DMS 273 (cell line): Measurements from ENCODE around the gene HIGD2A.
A peak's percentile ranks its signal among the peaks of the same experiment; 100 is the strongest.

Experiments
- DNase-seq: peaks from one replicate; lab custom pipeline; 2025; ENCODE audit not compliant: unreplicated experiment; lab: John Stamatoyannopoulos, UW

Gene HIGD2A

GRCh38 chr5:176368726-176369125 is 19.8 kb upstream of the HIGD2A start:
- no peak for DNase-seq

GRCh38 chr5:176369934-176370711 is 18.4 kb upstream of the HIGD2A start:
- DNase-seq: no peak

DNA sequence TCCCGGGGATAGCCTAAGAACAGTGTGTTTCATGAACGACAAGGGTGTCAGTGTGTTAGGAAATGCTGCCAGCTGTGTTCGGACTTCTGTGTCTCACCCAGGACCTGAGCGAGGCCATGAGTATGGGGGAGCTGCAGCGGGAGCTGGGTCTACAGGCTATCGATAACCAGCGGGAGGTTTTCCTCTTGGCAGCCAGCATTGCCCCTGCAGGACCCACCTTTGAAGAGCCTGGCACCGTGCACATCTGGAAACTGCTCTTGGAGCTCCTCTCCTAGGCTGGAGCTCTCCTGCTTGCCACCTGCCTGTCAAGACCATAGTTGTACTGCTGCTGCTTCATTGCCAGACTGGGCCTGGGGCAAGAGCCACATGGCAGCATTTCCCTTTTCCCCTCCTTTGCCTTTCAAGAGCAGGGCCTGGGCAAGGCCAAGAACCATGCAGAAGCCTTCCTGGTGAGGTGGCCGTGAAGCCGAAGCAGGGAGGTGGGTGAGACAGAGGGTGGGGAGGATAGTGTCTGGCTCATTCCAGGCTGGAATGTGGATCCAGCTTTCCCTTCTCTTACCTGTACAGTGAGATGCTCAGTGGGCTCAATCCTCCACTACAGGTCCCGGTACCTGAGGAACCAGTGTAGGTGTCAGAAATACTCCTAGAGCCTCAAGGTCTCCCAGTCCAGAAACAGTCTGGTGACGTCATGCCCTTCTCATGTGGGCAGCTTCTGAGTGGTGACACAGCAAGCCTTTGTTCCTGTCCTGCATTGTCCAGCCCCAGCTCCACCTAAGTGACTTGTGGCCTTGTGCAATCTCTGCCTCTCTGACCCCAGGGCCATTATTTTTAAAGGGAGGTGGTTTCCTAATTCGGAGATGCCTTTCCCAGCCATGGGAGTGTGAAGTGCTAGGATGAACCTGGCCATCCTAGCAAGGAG is 16.7 kb upstream of the HIGD2A start:
- DNase-seq: no peak

GRCh38 chr5:176373100-176373818 is 15.3 kb upstream of the HIGD2A start:
- no peak for DNase-seq

GRCh38 chr5:176379881-176380280 is 8.7 kb upstream of the HIGD2A start:
- no peak for DNase-seq

DNA sequence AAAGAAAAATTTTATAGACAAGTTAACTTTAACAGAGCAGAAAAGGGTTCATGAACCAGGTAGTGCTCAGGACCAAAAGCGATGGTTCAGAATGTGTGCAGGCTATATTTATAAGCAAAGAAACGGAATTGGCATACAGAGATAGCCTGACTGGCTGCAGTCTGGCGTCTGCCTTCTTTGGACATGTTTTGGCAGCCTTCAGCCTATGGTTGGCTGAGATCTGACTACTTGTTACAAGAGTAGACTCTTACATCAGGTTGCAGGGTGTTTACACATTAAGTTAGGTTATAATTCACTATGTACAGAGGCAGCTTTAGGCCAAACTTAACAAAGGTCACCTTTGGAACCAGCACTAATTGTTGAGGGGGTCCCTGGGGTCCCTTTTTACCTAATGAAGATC is 7.1 kb upstream of the HIGD2A start:
- DNase-seq: peak; percentile 29

DNA sequence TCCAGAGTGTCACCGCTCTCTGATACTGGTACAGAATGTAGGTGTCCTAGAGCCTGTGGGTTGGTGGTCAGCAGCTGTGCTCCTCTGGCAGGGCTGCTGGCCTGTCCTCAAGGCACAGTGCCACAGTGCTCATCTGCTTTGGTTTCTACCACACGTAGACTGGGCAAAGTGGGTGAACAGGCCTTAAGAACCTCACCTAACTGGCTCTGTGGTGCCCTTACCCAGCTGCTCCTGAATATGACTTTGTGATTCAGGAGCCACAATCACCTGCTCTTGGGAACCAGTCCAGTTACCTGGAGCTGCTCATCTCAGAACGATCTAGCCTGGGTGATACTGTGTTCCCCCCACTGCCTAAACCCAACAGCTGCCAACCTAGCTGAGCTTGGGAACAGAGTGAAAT is 6.6 kb upstream of the HIGD2A start:
- DNase-seq: no peak

- DNase-seq: no peak
Observed at GRCh38 chr5:176382721-176383120, 5.8 kb upstream of the HIGD2A start.

GRCh38 chr5:176383248-176383905 is 5.2 kb upstream of the HIGD2A start:
- DNase-seq: peak; percentile 47

- no peak for DNase-seq
Observed at GRCh38 chr5:176383961-176384360, 4.6 kb upstream of the HIGD2A start.

GRCh38 chr5:176384366-176384930 is 4.1 kb upstream of the HIGD2A start:
- no peak for DNase-seq

DNA sequence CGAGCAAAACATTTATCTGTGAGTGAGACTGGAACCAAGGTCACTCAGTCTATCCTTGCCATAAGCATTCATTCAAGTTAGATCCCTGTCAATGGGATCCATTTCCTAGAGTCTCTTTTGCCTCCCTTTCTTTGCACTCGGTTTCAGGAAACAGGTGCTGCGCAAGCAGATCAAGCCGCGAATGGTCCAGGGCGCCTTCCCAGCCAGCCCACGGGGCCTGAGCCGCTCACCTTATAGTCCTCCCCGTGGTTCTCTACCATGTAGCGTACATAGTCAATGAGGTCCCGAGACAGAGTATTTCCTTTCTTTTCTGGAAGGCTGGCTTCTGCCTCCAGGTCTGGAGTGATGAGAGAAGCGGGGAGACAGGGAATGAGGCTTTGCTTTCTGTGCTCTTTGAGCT is 3.6 kb upstream of the HIGD2A start:
- no peak for DNase-seq

DNA sequence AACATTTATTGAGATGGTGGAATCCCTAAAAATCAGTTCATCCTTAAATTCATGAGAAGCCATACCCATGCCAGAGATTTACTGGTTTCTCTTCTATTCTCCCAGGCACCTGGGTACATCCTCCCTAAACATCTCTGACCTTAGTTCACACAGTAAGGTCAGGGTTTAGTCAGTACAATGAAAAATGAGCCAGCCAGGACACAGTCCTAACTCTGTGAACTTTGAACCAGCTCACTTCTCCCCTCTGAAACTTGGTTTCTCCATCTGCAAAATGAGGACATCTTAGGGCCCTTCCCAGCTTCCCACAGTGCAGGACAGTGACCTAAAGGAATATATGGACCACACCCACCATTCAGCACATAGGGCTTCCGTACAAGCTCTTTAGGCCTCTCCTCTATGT is 2.1 kb upstream of the HIGD2A start:
- DNase-seq: no peak

GRCh38 chr5:176387384-176387925 is 1.1 kb upstream of the HIGD2A start:
- DNase-seq: peak; percentile 27

DNA sequence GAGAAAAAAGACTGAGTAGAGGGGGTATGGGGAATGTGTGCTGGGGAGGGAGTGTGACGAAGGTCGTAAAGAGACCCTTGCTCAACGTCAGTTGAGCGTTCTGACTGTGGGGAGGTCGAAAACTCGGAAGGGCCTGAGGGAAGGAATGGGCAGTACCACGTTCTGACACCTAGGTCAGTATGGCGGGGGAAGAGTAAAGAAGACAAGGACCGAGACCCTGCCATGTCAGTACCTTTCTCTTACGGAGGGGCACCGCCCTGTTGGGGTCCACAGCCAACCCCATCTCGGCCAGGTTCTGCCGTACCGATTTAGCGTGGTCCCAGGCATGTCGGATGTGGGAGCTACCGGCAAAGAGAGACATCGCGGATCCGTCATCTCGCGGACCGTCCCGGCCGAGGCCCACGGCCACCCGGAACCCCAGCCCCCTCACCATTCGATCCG is 528 bp upstream of the HIGD2A start:
- DNase-seq: peak; percentile 61

- no peak for DNase-seq
Observed at GRCh38 chr5:176389135-176390123, 878 bp downstream of the HIGD2A start.

DNA sequence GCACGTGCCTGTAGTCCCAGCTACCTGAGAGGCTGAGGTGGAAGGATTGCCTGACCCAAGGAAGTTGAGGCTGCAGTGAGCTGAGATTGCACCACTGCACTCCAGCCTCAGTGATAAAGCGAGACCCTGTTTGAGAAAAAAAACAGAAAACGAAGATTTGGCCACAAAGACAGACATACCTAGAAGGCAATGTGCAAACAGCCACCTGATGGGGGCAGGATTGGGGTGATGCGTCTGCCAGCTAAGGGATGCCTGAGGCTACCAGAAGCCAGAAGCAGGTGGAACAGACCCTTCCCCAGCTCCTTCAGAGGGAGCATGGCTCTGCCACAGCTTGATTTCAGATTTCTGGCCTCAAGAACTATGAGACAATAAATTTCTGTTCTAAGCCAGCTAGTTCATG is 2.9 kb downstream of the HIGD2A start:
- DNase-seq: no peak

GRCh38 chr5:176391999-176392398 is 3.4 kb downstream of the HIGD2A start:
- no peak for DNase-seq

- DNase-seq: no peak
Observed at GRCh38 chr5:176392526-176392925, 4.0 kb downstream of the HIGD2A start.
